H9 (cell line): Measurements from ENCODE around the gene RPL29. TPM values are rescaled to one million over a fixed set of nuclear protein-coding genes. Genes with fewer than 3 reads are reported as not detected.
A peak's percentile ranks its signal among the peaks of the same experiment; 100 is the strongest.

ENCODE experiments used
- DNase-seq: peaks from one replicate; pipeline ENCODE4 v3.0.0-alpha.2; 2017
- H2AFZ ChIP-seq: one replicate; pipeline ENCODE4 v1.6.1; 2013; ENCODE audit warnings: mild to moderate bottlenecking, low read length, control low read depth, moderate library complexity
- H2AK5ac ChIP-seq: 2 replicates; pipeline ENCODE4 v1.6.1; 2013; ENCODE audit warnings: low read length, control low read depth, mixed read lengths; ENCODE audit not compliant: insufficient read length
- H2BK120ac ChIP-seq: one replicate; pipeline ENCODE4 v1.6.1; 2013; ENCODE audit warnings: low read depth, mild to moderate bottlenecking, low read length, control low read depth, inconsistent platforms; ENCODE audit not compliant: poor library complexity, severe bottlenecking
- H2BK12ac ChIP-seq: 2 replicates; pipeline ENCODE4 v1.6.1; 2013; ENCODE audit warnings: low read length, control low read depth, mixed read lengths, low read depth; ENCODE audit not compliant: insufficient read length
- H2BK15ac ChIP-seq: 2 replicates; pipeline ENCODE4 v1.6.1; 2013; ENCODE audit warnings: low read depth, low read length, control low read depth
- H2BK20ac ChIP-seq: one replicate; pipeline ENCODE4 v1.6.1; 2013; ENCODE audit warnings: low read depth, mild to moderate bottlenecking, low read length, control low read depth, inconsistent platforms; ENCODE audit not compliant: poor library complexity, severe bottlenecking
- H2BK5ac ChIP-seq: 2 replicates; pipeline ENCODE4 v1.6.1; 2013; ENCODE audit warnings: low read length, control low read depth, mixed read lengths; ENCODE audit not compliant: insufficient read length
- H3K14ac ChIP-seq: 2 replicates; pipeline ENCODE4 v1.6.1; 2013; ENCODE audit warnings: low read length, control low read depth; ENCODE audit not compliant: insufficient read depth
- H3K18ac ChIP-seq: 2 replicates; pipeline ENCODE4 v1.6.1; 2013; ENCODE audit warnings: low read depth, mild to moderate bottlenecking, mixed read lengths, low read length, control low read depth; ENCODE audit not compliant: insufficient read length
- H3K23ac ChIP-seq: 2 replicates; pipeline ENCODE4 v1.6.1; 2013; ENCODE audit warnings: low read length, control low read depth, mixed read lengths, low read depth; ENCODE audit not compliant: insufficient read length
- H3K23me2 ChIP-seq: 2 replicates; pipeline ENCODE4 v1.6.1; 2013; ENCODE audit warnings: low read depth, mild to moderate bottlenecking, mixed read lengths, low read length, control low read depth; ENCODE audit not compliant: insufficient read length, poor library complexity, severe bottlenecking
- H3K27ac ChIP-seq: 2 replicates; pipeline ENCODE4 v1.5.1; 2013; ENCODE audit warnings: low read length, control low read depth, mixed read lengths, low read depth; ENCODE audit not compliant: insufficient read length
- H3K27me3 ChIP-seq: 2 replicates; pipeline ENCODE4 v1.6.1; 2013; ENCODE audit warnings: low read length, control low read depth, inconsistent platforms; ENCODE audit not compliant: insufficient read depth
- H3K4ac ChIP-seq: 2 replicates; pipeline ENCODE4 v1.6.1; 2013; ENCODE audit warnings: low read depth, mild to moderate bottlenecking, control low read depth, inconsistent platforms, low read length, moderate library complexity
- H3K4me1 ChIP-seq: 2 replicates; pipeline ENCODE4 v1.6.1; 2013; ENCODE audit warnings: low read length, control low read depth, inconsistent platforms; ENCODE audit not compliant: insufficient read depth
- H3K4me2 ChIP-seq: 2 replicates; pipeline ENCODE4 v1.6.1; 2013; ENCODE audit warnings: low read length, control low read depth, mixed read lengths; ENCODE audit not compliant: insufficient read length, insufficient read depth
- H3K56ac ChIP-seq: 2 replicates; pipeline ENCODE4 v1.6.1; 2013; ENCODE audit warnings: low read depth, mild to moderate bottlenecking, mixed read lengths, low read length, control low read depth; ENCODE audit not compliant: insufficient read length
- H3K79me1 ChIP-seq: 2 replicates; pipeline ENCODE4 v1.6.1; 2013; ENCODE audit warnings: low read depth, mild to moderate bottlenecking, moderate library complexity, low read length, control low read depth, inconsistent platforms; ENCODE audit not compliant: insufficient read depth, poor library complexity, severe bottlenecking
- H3K79me2 ChIP-seq: 2 replicates; pipeline ENCODE4 v1.6.1; 2013; ENCODE audit warnings: low read length, control low read depth, inconsistent platforms; ENCODE audit not compliant: insufficient read depth
- H3K9ac ChIP-seq: 2 replicates; pipeline ENCODE4 v1.6.1; 2013; ENCODE audit warnings: low read length, control low read depth, mixed read lengths; ENCODE audit not compliant: insufficient read length; ENCODE audit errors: extremely low read depth
- H3K9me3 ChIP-seq: one replicate; pipeline ENCODE4 v1.6.1; 2013; ENCODE audit warnings: low read depth, low read length, inconsistent platforms; ENCODE audit not compliant: control insufficient read depth
- H3T11ph ChIP-seq: one replicate; pipeline ENCODE4 v1.6.1; 2013; ENCODE audit warnings: mild to moderate bottlenecking, low read length, control low read depth, inconsistent platforms
- H4K20me1 ChIP-seq: one replicate; pipeline ENCODE4 v1.6.1; 2013; ENCODE audit not compliant: control insufficient read depth, insufficient read length, insufficient read depth
- H4K5ac ChIP-seq: 2 replicates; pipeline ENCODE4 v1.6.1; 2013; ENCODE audit warnings: low read depth, mild to moderate bottlenecking, mixed read lengths, low read length, control low read depth; ENCODE audit not compliant: insufficient read length
- H4K8ac ChIP-seq: replicated peaks from 2 replicates; pipeline ENCODE4 v1.6.1; 2013; ENCODE audit warnings: low read length, control low read depth, mixed read lengths, low read depth; ENCODE audit not compliant: insufficient read length
- H4K91ac ChIP-seq: 2 replicates; pipeline ENCODE4 v1.6.1; 2013; ENCODE audit warnings: low read depth, mild to moderate bottlenecking, moderate library complexity, mixed read lengths, low read length, control low read depth; ENCODE audit not compliant: insufficient read length
- H3K27ac Mint-ChIP-seq, 3 experiments: 2 replicates in 2 of 3; 3 replicates in 1 of 3; pipeline ENCODE4 v1.8.0; 2020 to 2021; ENCODE audit warnings: mixed read lengths in 3 of 3, mild to moderate bottlenecking in 1 of 3, moderate library complexity in 1 of 3
- H3K27me3 Mint-ChIP-seq: 2 replicates; pipeline ENCODE4 v1.8.0; 2021; ENCODE audit warnings: low read depth, mild to moderate bottlenecking, moderate library complexity, mixed read lengths
- H3K36me3 Mint-ChIP-seq, 3 experiments: 2 replicates in 2 of 3; 3 replicates in 1 of 3; pipeline ENCODE4 v1.8.0; 2020 to 2021; ENCODE audit warnings: low read depth in 3 of 3, mixed read lengths in 3 of 3; ENCODE audit not compliant: insufficient read depth in 1 of 3
- H3K4me1 Mint-ChIP-seq, 2 experiments: 2 replicates each; pipeline ENCODE4 v1.8.0; 2020; ENCODE audit warnings: mixed read lengths in 2 of 2
- H3K4me3 Mint-ChIP-seq, 2 experiments: 2 replicates in 1 of 2; 3 replicates in 1 of 2; pipeline ENCODE4 v1.8.0; 2020 to 2021; ENCODE audit warnings: mild to moderate bottlenecking in 2 of 2, mixed read lengths in 2 of 2, moderate library complexity in 1 of 2
- H3K9me3 Mint-ChIP-seq, 2 experiments: 2 replicates in 1 of 2; 3 replicates in 1 of 2; pipeline ENCODE4 v1.8.0; 2020; ENCODE audit warnings: mild to moderate bottlenecking in 2 of 2, mixed read lengths in 2 of 2, moderate library complexity in 1 of 2
- CTCF ChIP-seq: fragments of 200-600 bp; sonication (generic); conservative IDR thresholded peaks from 3 replicates; pipeline ENCODE4 v1.8.0; 2021; ENCODE audit warnings: antibody characterized with exemption, mild to moderate bottlenecking
- WGBS: extraction: QIAGEN DNeasy Blood & Tissue Kit; methylation state at CpG from one replicate; pipeline ENCODE4 v1.1.7; 2013; ENCODE audit warnings: missing lambda C conversion rate, low lambda C conversion rate, mixed read lengths; ENCODE audit not compliant: insufficient read length; ENCODE audit errors: extremely low coverage; 5-methylcytosine and 5-hydroxymethylcytosine counted together
- total RNA-seq: library from RNA; stranded (reverse); gene quantifications from 2 replicates; pipeline ENCODE4 v1.2.1, GENCODE V29; 2021

The RPL29 gene
- total RNA-seq, 1 experiment from 2014 or later: 1,592 TPM

GRCh38 chr3:52021489-52022268 lies 26.0 kb upstream of the RPL29 start:
- H2AFZ ChIP-seq: no peak overlapping the region
- H3K23ac ChIP-seq: no peak overlapping the region
- no peak overlapping the region for H3K56ac ChIP-seq
- WGBS: no CpG with 5 or more reads among the region's 10 CpGs
- no peak overlapping the region for H2BK5ac ChIP-seq
- H3K4me3 Mint-ChIP-seq: no peak overlapping the region
- H3K4ac ChIP-seq: no peak overlapping the region
- H3K18ac ChIP-seq: no peak overlapping the region
- H3K27me3 Mint-ChIP-seq: no peaks in the 10 kb centered on the region; the same call in none of the 2 replicates
- H4K8ac ChIP-seq: no peak overlapping the region
- peak overlapping the region in 1 of 3 experiments; percentile 26; a peak in 1 of 7 replicates for H3K27ac Mint-ChIP-seq
- H2BK12ac ChIP-seq: no peak overlapping the region
- no peak overlapping the region for H3K4me2 ChIP-seq
- no peak for DNase-seq
- TF ChIP-seq CTCF: no peak
- no peaks in the 10 kb centered on the region for H3K23me2 ChIP-seq
- H3K79me1 ChIP-seq: no peaks in the 10 kb centered on the region
- H4K20me1 ChIP-seq: peaks cover 5% of the 10 kb centered on the region
- H2AK5ac ChIP-seq: no peak overlapping the region
- H3K9ac ChIP-seq: no peak overlapping the region
- no peaks in the 10 kb centered on the region for H3K36me3 Mint-ChIP-seq
- no peak overlapping the region for H2BK120ac ChIP-seq
- H3K9me3 ChIP-seq: no peaks in the 10 kb centered on the region
- H3K27ac ChIP-seq: no peak overlapping the region
- H3K9me3 Mint-ChIP-seq: no peaks in the 10 kb centered on the region
- no peak overlapping the region for H4K5ac ChIP-seq
- H3K79me2 ChIP-seq: no peaks in the 10 kb centered on the region
- H3K4me1 Mint-ChIP-seq: peaks cover 14 to 25% of the 10 kb centered on the region in 2 experiments
- no peak overlapping the region; the same call in 1 of the 2 replicates for H3K14ac ChIP-seq
- no peaks in the 10 kb centered on the region for H3K27me3 ChIP-seq
- H4K91ac ChIP-seq: no peak overlapping the region
- peaks cover 4% of the 10 kb centered on the region; the same call in 1 of the 2 replicates for H3K4me1 ChIP-seq
- H2BK15ac ChIP-seq: no peak overlapping the region
- H2BK20ac ChIP-seq: no peak overlapping the region
- no peak overlapping the region for H3T11ph ChIP-seq
